ENCODE results near the gene PTPRN2. TPM values are rescaled to one million over a fixed set of nuclear protein-coding genes. Genes with fewer than 3 reads are reported as not detected.

Gene PTPRN2
- total RNA-seq, 1 donor from 2014 or later = 32.2 TPM

GRCh38 chr7:157826566-157826965 is 761.1 kb downstream of the PTPRN2 start:
- TF ChIP-seq CTCF (conservative IDR thresholded peaks at IDR 0.05) = no peak
- Mint-ChIP-seq H3K4me3 (no peak overlapping the region), H3K36me3 (ENCODE audit: low read depth) (peaks cover 3% of the 10 kb centered on the region), H3K9me3 (no peaks in the 10 kb centered on the region), H3K27me3 (ENCODE audit: low read depth) (no peaks in the 10 kb centered on the region), H3K4me1 (no peaks in the 10 kb centered on the region), H3K27ac (ENCODE audit: unreplicated experiment) (no peak overlapping the region)
- no peak for DNase-seq (ENCODE audit: low read depth, low spot score)

GRCh38 chr7:157825325-157825724 is 762.3 kb downstream of the PTPRN2 start:
- Mint-ChIP-seq H3K27me3 (ENCODE audit: low read depth) (no peaks in the 10 kb centered on the region), H3K36me3 (ENCODE audit: low read depth) (peaks cover 3% of the 10 kb centered on the region), H3K9me3 (no peaks in the 10 kb centered on the region), H3K4me1 (no peaks in the 10 kb centered on the region), H3K27ac (ENCODE audit: unreplicated experiment) (peak overlapping the region; percentile 43), H3K4me3 (no peak overlapping the region)
- DNase-seq (ENCODE audit: low read depth, low spot score) = no peak
- no peak for TF ChIP-seq CTCF (conservative IDR thresholded peaks at IDR 0.05)

- TF ChIP-seq CTCF (conservative IDR thresholded peaks at IDR 0.05) = no peak
- no peak for DNase-seq (ENCODE audit: low read depth, low spot score)
- peaks cover 3% of the 10 kb centered on the region for H3K36me3 Mint-ChIP-seq (ENCODE audit: low read depth)
- H3K27me3 Mint-ChIP-seq (ENCODE audit: low read depth) = no peaks in the 10 kb centered on the region
- H3K27ac Mint-ChIP-seq (ENCODE audit: unreplicated experiment) = no peak overlapping the region
- H3K9me3 Mint-ChIP-seq = no peaks in the 10 kb centered on the region
- H3K4me3 Mint-ChIP-seq = no peak overlapping the region
- H3K4me1 Mint-ChIP-seq = no peaks in the 10 kb centered on the region
Measured at GRCh38 chr7:157824819-157825121, 762.9 kb downstream of the PTPRN2 start.

GRCh38 chr7:157824011-157824818 is 763.4 kb downstream of the PTPRN2 start:
- Mint-ChIP-seq H3K27ac (ENCODE audit: unreplicated experiment) (no peak overlapping the region), H3K36me3 (ENCODE audit: low read depth) (peaks cover 3% of the 10 kb centered on the region), H3K4me3 (no peak overlapping the region), H3K4me1 (no peaks in the 10 kb centered on the region), H3K27me3 (ENCODE audit: low read depth) (no peaks in the 10 kb centered on the region), H3K9me3 (no peaks in the 10 kb centered on the region)
- no peak for TF ChIP-seq CTCF (conservative IDR thresholded peaks at IDR 0.05)
- DNase-seq (ENCODE audit: low read depth, low spot score) = no peak

GRCh38 chr7:157822688-157823031 is 765.0 kb downstream of the PTPRN2 start:
- no peaks in the 10 kb centered on the region for H3K27me3 Mint-ChIP-seq (ENCODE audit: low read depth)
- H3K9me3 Mint-ChIP-seq = no peaks in the 10 kb centered on the region
- H3K4me3 Mint-ChIP-seq = no peak overlapping the region
- DNase-seq (ENCODE audit: low read depth, low spot score) = no peak
- H3K4me1 Mint-ChIP-seq = peaks cover 6% of the 10 kb centered on the region
- no peak for TF ChIP-seq CTCF (conservative IDR thresholded peaks at IDR 0.05)
- H3K36me3 Mint-ChIP-seq (ENCODE audit: low read depth) = no peaks in the 10 kb centered on the region
- no peak overlapping the region for H3K27ac Mint-ChIP-seq (ENCODE audit: unreplicated experiment)
